H9 (cell line): ENCODE results near the gene MSMP. TPM values are rescaled to one million over a fixed set of nuclear protein-coding genes. Genes with fewer than 3 reads are reported as not detected.

Experiments
- DNase-seq: peaks from one replicate; pipeline ENCODE4 v3.0.0-alpha.2; 2017
- H2AFZ ChIP-seq: one replicate; pipeline ENCODE4 v1.6.1; 2013; ENCODE audit warnings: mild to moderate bottlenecking, low read length, control low read depth, moderate library complexity
- H2AK5ac ChIP-seq: 2 replicates; pipeline ENCODE4 v1.6.1; 2013; ENCODE audit warnings: low read length, control low read depth, mixed read lengths; ENCODE audit not compliant: insufficient read length
- H2BK120ac ChIP-seq: one replicate; pipeline ENCODE4 v1.6.1; 2013; ENCODE audit warnings: low read depth, mild to moderate bottlenecking, low read length, control low read depth, inconsistent platforms; ENCODE audit not compliant: poor library complexity, severe bottlenecking
- H2BK12ac ChIP-seq: 2 replicates; pipeline ENCODE4 v1.6.1; 2013; ENCODE audit warnings: low read length, control low read depth, mixed read lengths, low read depth; ENCODE audit not compliant: insufficient read length
- H2BK15ac ChIP-seq: 2 replicates; pipeline ENCODE4 v1.6.1; 2013; ENCODE audit warnings: low read depth, low read length, control low read depth
- H2BK20ac ChIP-seq: one replicate; pipeline ENCODE4 v1.6.1; 2013; ENCODE audit warnings: low read depth, mild to moderate bottlenecking, low read length, control low read depth, inconsistent platforms; ENCODE audit not compliant: poor library complexity, severe bottlenecking
- H2BK5ac ChIP-seq: 2 replicates; pipeline ENCODE4 v1.6.1; 2013; ENCODE audit warnings: low read length, control low read depth, mixed read lengths; ENCODE audit not compliant: insufficient read length
- H3K14ac ChIP-seq: 2 replicates; pipeline ENCODE4 v1.6.1; 2013; ENCODE audit warnings: low read length, control low read depth; ENCODE audit not compliant: insufficient read depth
- H3K18ac ChIP-seq: 2 replicates; pipeline ENCODE4 v1.6.1; 2013; ENCODE audit warnings: low read depth, mild to moderate bottlenecking, mixed read lengths, low read length, control low read depth; ENCODE audit not compliant: insufficient read length
- H3K23ac ChIP-seq: 2 replicates; pipeline ENCODE4 v1.6.1; 2013; ENCODE audit warnings: low read length, control low read depth, mixed read lengths, low read depth; ENCODE audit not compliant: insufficient read length
- H3K23me2 ChIP-seq: 2 replicates; pipeline ENCODE4 v1.6.1; 2013; ENCODE audit warnings: low read depth, mild to moderate bottlenecking, mixed read lengths, low read length, control low read depth; ENCODE audit not compliant: insufficient read length, poor library complexity, severe bottlenecking
- H3K27ac ChIP-seq: 2 replicates; pipeline ENCODE4 v1.5.1; 2013; ENCODE audit warnings: low read length, control low read depth, mixed read lengths, low read depth; ENCODE audit not compliant: insufficient read length
- H3K27me3 ChIP-seq: 2 replicates; pipeline ENCODE4 v1.6.1; 2013; ENCODE audit warnings: low read length, control low read depth, inconsistent platforms; ENCODE audit not compliant: insufficient read depth
- H3K4ac ChIP-seq: 2 replicates; pipeline ENCODE4 v1.6.1; 2013; ENCODE audit warnings: low read depth, mild to moderate bottlenecking, control low read depth, inconsistent platforms, low read length, moderate library complexity
- H3K4me1 ChIP-seq: 2 replicates; pipeline ENCODE4 v1.6.1; 2013; ENCODE audit warnings: low read length, control low read depth, inconsistent platforms; ENCODE audit not compliant: insufficient read depth
- H3K4me2 ChIP-seq: 2 replicates; pipeline ENCODE4 v1.6.1; 2013; ENCODE audit warnings: low read length, control low read depth, mixed read lengths; ENCODE audit not compliant: insufficient read length, insufficient read depth
- H3K56ac ChIP-seq: 2 replicates; pipeline ENCODE4 v1.6.1; 2013; ENCODE audit warnings: low read depth, mild to moderate bottlenecking, mixed read lengths, low read length, control low read depth; ENCODE audit not compliant: insufficient read length
- H3K79me1 ChIP-seq: 2 replicates; pipeline ENCODE4 v1.6.1; 2013; ENCODE audit warnings: low read depth, mild to moderate bottlenecking, moderate library complexity, low read length, control low read depth, inconsistent platforms; ENCODE audit not compliant: insufficient read depth, poor library complexity, severe bottlenecking
- H3K79me2 ChIP-seq: 2 replicates; pipeline ENCODE4 v1.6.1; 2013; ENCODE audit warnings: low read length, control low read depth, inconsistent platforms; ENCODE audit not compliant: insufficient read depth
- H3K9ac ChIP-seq: 2 replicates; pipeline ENCODE4 v1.6.1; 2013; ENCODE audit warnings: low read length, control low read depth, mixed read lengths; ENCODE audit not compliant: insufficient read length; ENCODE audit errors: extremely low read depth
- H3K9me3 ChIP-seq: one replicate; pipeline ENCODE4 v1.6.1; 2013; ENCODE audit warnings: low read depth, low read length, inconsistent platforms; ENCODE audit not compliant: control insufficient read depth
- H3T11ph ChIP-seq: one replicate; pipeline ENCODE4 v1.6.1; 2013; ENCODE audit warnings: mild to moderate bottlenecking, low read length, control low read depth, inconsistent platforms
- H4K20me1 ChIP-seq: one replicate; pipeline ENCODE4 v1.6.1; 2013; ENCODE audit not compliant: control insufficient read depth, insufficient read length, insufficient read depth
- H4K5ac ChIP-seq: 2 replicates; pipeline ENCODE4 v1.6.1; 2013; ENCODE audit warnings: low read depth, mild to moderate bottlenecking, mixed read lengths, low read length, control low read depth; ENCODE audit not compliant: insufficient read length
- H4K8ac ChIP-seq: replicated peaks from 2 replicates; pipeline ENCODE4 v1.6.1; 2013; ENCODE audit warnings: low read length, control low read depth, mixed read lengths, low read depth; ENCODE audit not compliant: insufficient read length
- H4K91ac ChIP-seq: 2 replicates; pipeline ENCODE4 v1.6.1; 2013; ENCODE audit warnings: low read depth, mild to moderate bottlenecking, moderate library complexity, mixed read lengths, low read length, control low read depth; ENCODE audit not compliant: insufficient read length
- H3K27ac Mint-ChIP-seq, 3 experiments: 2 replicates in 2 of 3; 3 replicates in 1 of 3; pipeline ENCODE4 v1.8.0; 2020 to 2021; ENCODE audit warnings: mixed read lengths in 3 of 3, mild to moderate bottlenecking in 1 of 3, moderate library complexity in 1 of 3
- H3K27me3 Mint-ChIP-seq: 2 replicates; pipeline ENCODE4 v1.8.0; 2021; ENCODE audit warnings: low read depth, mild to moderate bottlenecking, moderate library complexity, mixed read lengths
- H3K36me3 Mint-ChIP-seq, 3 experiments: 2 replicates in 2 of 3; 3 replicates in 1 of 3; pipeline ENCODE4 v1.8.0; 2020 to 2021; ENCODE audit warnings: low read depth in 3 of 3, mixed read lengths in 3 of 3; ENCODE audit not compliant: insufficient read depth in 1 of 3
- H3K4me1 Mint-ChIP-seq, 2 experiments: 2 replicates each; pipeline ENCODE4 v1.8.0; 2020; ENCODE audit warnings: mixed read lengths in 2 of 2
- H3K4me3 Mint-ChIP-seq, 2 experiments: 2 replicates in 1 of 2; 3 replicates in 1 of 2; pipeline ENCODE4 v1.8.0; 2020 to 2021; ENCODE audit warnings: mild to moderate bottlenecking in 2 of 2, mixed read lengths in 2 of 2, moderate library complexity in 1 of 2
- H3K9me3 Mint-ChIP-seq, 2 experiments: 2 replicates in 1 of 2; 3 replicates in 1 of 2; pipeline ENCODE4 v1.8.0; 2020; ENCODE audit warnings: mild to moderate bottlenecking in 2 of 2, mixed read lengths in 2 of 2, moderate library complexity in 1 of 2
- WGBS: extraction: QIAGEN DNeasy Blood & Tissue Kit; methylation state at CpG from one replicate; pipeline ENCODE4 v1.1.7; 2013; ENCODE audit warnings: missing lambda C conversion rate, low lambda C conversion rate, mixed read lengths; ENCODE audit not compliant: insufficient read length; ENCODE audit errors: extremely low coverage; 5-methylcytosine and 5-hydroxymethylcytosine counted together
- total RNA-seq: library from RNA; stranded (reverse); gene quantifications from 2 replicates; pipeline ENCODE4 v1.2.1, GENCODE V29; 2021
- TF ChIP-seq, protein P1 (sequence below): fragments of 200-600 bp; sonication (generic); conservative IDR thresholded peaks from 3 replicates; pipeline ENCODE4 v1.8.0; 2021; ENCODE audit warnings: antibody characterized with exemption, mild to moderate bottlenecking

The MSMP gene
- total RNA-seq, 1 experiment from 2014 or later, result 0.83 TPM

DNA sequence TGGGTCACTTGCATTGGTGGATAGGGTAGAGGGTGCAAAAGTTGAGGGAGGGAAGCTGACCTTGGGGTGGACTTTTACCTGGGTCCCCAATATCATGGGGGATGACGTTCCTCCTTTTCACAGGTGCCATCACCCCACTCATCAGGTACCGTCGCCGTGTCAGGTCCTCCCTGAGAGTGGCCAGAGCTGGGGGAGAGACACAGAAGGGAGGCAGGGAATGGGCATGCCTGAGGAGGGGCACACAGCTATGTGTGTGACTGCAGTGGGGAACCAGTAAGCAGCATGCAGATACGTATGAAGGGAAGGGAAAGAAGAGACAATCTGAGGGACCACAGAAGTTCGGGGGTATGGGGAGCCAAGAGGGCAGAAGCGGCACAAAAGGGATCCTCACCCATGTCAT is 15.2 kb downstream of the MSMP start:
- H3K23ac ChIP-seq, result no peak overlapping the region
- no peak overlapping the region; a peak in 2 of 7 replicates for H3K27ac Mint-ChIP-seq
- H2BK120ac ChIP-seq, result no peak overlapping the region
- peaks cover 44 to 95% (median 88%) of the 10 kb centered on the region in 3 experiments for H3K36me3 Mint-ChIP-seq
- H3K18ac ChIP-seq, result no peak overlapping the region
- H3K9me3 ChIP-seq, result no peaks in the 10 kb centered on the region
- H3K9ac ChIP-seq, result no peak overlapping the region
- no peak overlapping the region for H2BK15ac ChIP-seq
- H2BK20ac ChIP-seq, result no peak overlapping the region
- H3K23me2 ChIP-seq, result no peaks in the 10 kb centered on the region
- H4K5ac ChIP-seq, result no peak overlapping the region
- no peak overlapping the region for H2AK5ac ChIP-seq
- no peak overlapping the region for H3K27ac ChIP-seq
- no peaks in the 10 kb centered on the region for H3K79me2 ChIP-seq
- TF ChIP-seq, protein P1, sequence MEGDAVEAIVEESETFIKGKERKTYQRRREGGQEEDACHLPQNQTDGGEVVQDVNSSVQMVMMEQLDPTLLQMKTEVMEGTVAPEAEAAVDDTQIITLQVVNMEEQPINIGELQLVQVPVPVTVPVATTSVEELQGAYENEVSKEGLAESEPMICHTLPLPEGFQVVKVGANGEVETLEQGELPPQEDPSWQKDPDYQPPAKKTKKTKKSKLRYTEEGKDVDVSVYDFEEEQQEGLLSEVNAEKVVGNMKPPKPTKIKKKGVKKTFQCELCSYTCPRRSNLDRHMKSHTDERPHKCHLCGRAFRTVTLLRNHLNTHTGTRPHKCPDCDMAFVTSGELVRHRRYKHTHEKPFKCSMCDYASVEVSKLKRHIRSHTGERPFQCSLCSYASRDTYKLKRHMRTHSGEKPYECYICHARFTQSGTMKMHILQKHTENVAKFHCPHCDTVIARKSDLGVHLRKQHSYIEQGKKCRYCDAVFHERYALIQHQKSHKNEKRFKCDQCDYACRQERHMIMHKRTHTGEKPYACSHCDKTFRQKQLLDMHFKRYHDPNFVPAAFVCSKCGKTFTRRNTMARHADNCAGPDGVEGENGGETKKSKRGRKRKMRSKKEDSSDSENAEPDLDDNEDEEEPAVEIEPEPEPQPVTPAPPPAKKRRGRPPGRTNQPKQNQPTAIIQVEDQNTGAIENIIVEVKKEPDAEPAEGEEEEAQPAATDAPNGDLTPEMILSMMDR, result no peak
- no peaks in the 10 kb centered on the region for H3K79me1 ChIP-seq
- no peak overlapping the region for H3T11ph ChIP-seq
- H3K4me1 Mint-ChIP-seq, result no peaks in the 10 kb centered on the region
- DNase-seq, result no peak
- H3K14ac ChIP-seq, result no peak overlapping the region
- H3K56ac ChIP-seq, result no peak overlapping the region
- no peak overlapping the region for H2AFZ ChIP-seq
- no peaks in the 10 kb centered on the region for H3K27me3 ChIP-seq
- WGBS, result no CpG with 5 or more reads among the region's 7 CpGs
- H2BK12ac ChIP-seq, result no peak overlapping the region
- H3K4me3 Mint-ChIP-seq, result no peak overlapping the region
- H3K4me1 ChIP-seq, result no peaks in the 10 kb centered on the region
- H3K4me2 ChIP-seq, result no peak overlapping the region
- no peak overlapping the region for H2BK5ac ChIP-seq
- no peaks in the 10 kb centered on the region; the same call in 1 of the 2 replicates for H3K27me3 Mint-ChIP-seq
- no peak overlapping the region for H4K8ac ChIP-seq
- no peak overlapping the region for H3K4ac ChIP-seq
- no peaks in the 10 kb centered on the region for H3K9me3 Mint-ChIP-seq
- H4K91ac ChIP-seq, result no peak overlapping the region
- H4K20me1 ChIP-seq, result no peaks in the 10 kb centered on the region
